T-helper 1 cell treated with Interleukin-12 subunit alpha and Interleukin-12 subunit beta and Interleukin-4 antibody, amounts not matched to agents 30 ng/mL and 1 ng/mL, for 36 hours (primary cell): ENCODE data around the gene MED15. TPM values are rescaled to one million over a fixed set of nuclear protein-coding genes. Genes with fewer than 3 reads are reported as not detected.

Experiments
- total RNA-seq: library from RNA; stranded (reverse); gene quantifications from 2 replicates; pipeline ENCODE4 v1.2.3, GENCODE V29; 2022

The MED15 gene
- total RNA-seq, 1 donor from 2014 or later, result 165 TPM

Other genes starting within 250 kb of the MED15 start
- gene RTN4R, start 239.3 kb upstream of the MED15 start, total RNA-seq, result 1.4 and 2.0 TPM in 2 replicates
- 44.5 and 45.4 TPM in 2 replicates for gene DGCR6L, start 187.6 kb upstream of the MED15 start, total RNA-seq
- gene ZNF74, start 113.5 kb upstream of the MED15 start, total RNA-seq, result 7.4 and 9.2 TPM in 2 replicates
- 0.61 and 0.86 TPM in 2 replicates for gene SCARF2, start 69.8 kb upstream of the MED15 start, total RNA-seq
- 29.7 and 30.1 TPM in 2 replicates for gene KLHL22, start 11.8 kb upstream of the MED15 start, total RNA-seq